HG03045 (cell line): ENCODE measurements around the gene GPC3.

ENCODE experiments used
- ATAC-seq: cut with Tn5 transposase; IDR thresholded peaks from one replicate; pipeline ENCODE4 v1.9.1; 2021; ENCODE audit warnings: mild to moderate bottlenecking, moderate library complexity; ENCODE audit not compliant: unreplicated experiment

GPC3 gene

GRCh38 chrX:133576876-133577275 is 408.5 kb downstream of the GPC3 start:
- ATAC-seq = no peak

GRCh38 chrX:133575501-133576136 is 409.8 kb downstream of the GPC3 start:
- no peak for ATAC-seq

GRCh38 chrX:133574716-133575115 is 410.7 kb downstream of the GPC3 start:
- ATAC-seq = no peak

- no peak for ATAC-seq
Measured at GRCh38 chrX:133570549-133570948, 414.8 kb downstream of the GPC3 start.

- ATAC-seq = no peak
Measured at GRCh38 chrX:133569217-133569616, 416.2 kb downstream of the GPC3 start.

- ATAC-seq = no peak
Measured at GRCh38 chrX:133568109-133568508, 417.3 kb downstream of the GPC3 start.

GRCh38 chrX:133566876-133567275 is 418.5 kb downstream of the GPC3 start:
- no peak for ATAC-seq

GRCh38 chrX:133563705-133564104 is 421.7 kb downstream of the GPC3 start:
- ATAC-seq = no peak

GRCh38 chrX:133561251-133561650 is 424.1 kb downstream of the GPC3 start:
- no peak for ATAC-seq

GRCh38 chrX:133559909-133560308 is 425.5 kb downstream of the GPC3 start:
- ATAC-seq = no peak

GRCh38 chrX:133555782-133556458 is 429.5 kb downstream of the GPC3 start:
- no peak for ATAC-seq

GRCh38 chrX:133550665-133551485 is 434.5 kb downstream of the GPC3 start:
- ATAC-seq = no peak

- no peak for ATAC-seq
Measured at GRCh38 chrX:133549295-133549933, 436.0 kb downstream of the GPC3 start.

- no peak for ATAC-seq
Measured at GRCh38 chrX:133546441-133546840, 439.0 kb downstream of the GPC3 start.

GRCh38 chrX:133544778-133545177 is 440.6 kb downstream of the GPC3 start:
- no peak for ATAC-seq

- no peak for ATAC-seq
Measured at GRCh38 chrX:133544115-133544514, 441.3 kb downstream of the GPC3 start.

GRCh38 chrX:133543654-133544053 is 441.7 kb downstream of the GPC3 start:
- no peak for ATAC-seq

GRCh38 chrX:133542476-133542875 is 442.9 kb downstream of the GPC3 start:
- no peak for ATAC-seq

- ATAC-seq = no peak
Measured at GRCh38 chrX:133541021-133541420, 444.4 kb downstream of the GPC3 start.

- no peak for ATAC-seq
Measured at GRCh38 chrX:133538148-133538547, 447.2 kb downstream of the GPC3 start.

- ATAC-seq = no peak
Measured at GRCh38 chrX:133537142-133537541, 448.3 kb downstream of the GPC3 start.
